Jurkat, Clone E6-1 (cell line): Measurements from ENCODE around the gene DENND4B. TPM values are rescaled to one million over a fixed set of nuclear protein-coding genes. Genes with fewer than 3 reads are reported as not detected.
"Not testable (repeated sequence)": the region's sequence is repeated elsewhere in the genome, so short reads cannot be mapped to it uniquely, and the experiment has no call there.

Source experiments
- DNase-seq: peaks from one replicate; pipeline ENCODE4 v3.0.0-alpha.2; 2011; ENCODE audit warnings: low read depth, low spot score
- H3K4me3 ChIP-seq: 2 replicates; pipeline ENCODE4 v1.5.1; 2011; ENCODE audit warnings: mild to moderate bottlenecking, low read length, control low read depth, moderate library complexity
- polyA plus RNA-seq: library from polyadenylated mRNA; unstranded; fragments of >200 nt; gene quantifications from one replicate; pipeline ENCODE4 v1.2.1, GENCODE V29; 2012; ENCODE audit warnings: missing spikeins; ENCODE audit not compliant: insufficient read length, insufficient read depth

Gene DENND4B, protein sequence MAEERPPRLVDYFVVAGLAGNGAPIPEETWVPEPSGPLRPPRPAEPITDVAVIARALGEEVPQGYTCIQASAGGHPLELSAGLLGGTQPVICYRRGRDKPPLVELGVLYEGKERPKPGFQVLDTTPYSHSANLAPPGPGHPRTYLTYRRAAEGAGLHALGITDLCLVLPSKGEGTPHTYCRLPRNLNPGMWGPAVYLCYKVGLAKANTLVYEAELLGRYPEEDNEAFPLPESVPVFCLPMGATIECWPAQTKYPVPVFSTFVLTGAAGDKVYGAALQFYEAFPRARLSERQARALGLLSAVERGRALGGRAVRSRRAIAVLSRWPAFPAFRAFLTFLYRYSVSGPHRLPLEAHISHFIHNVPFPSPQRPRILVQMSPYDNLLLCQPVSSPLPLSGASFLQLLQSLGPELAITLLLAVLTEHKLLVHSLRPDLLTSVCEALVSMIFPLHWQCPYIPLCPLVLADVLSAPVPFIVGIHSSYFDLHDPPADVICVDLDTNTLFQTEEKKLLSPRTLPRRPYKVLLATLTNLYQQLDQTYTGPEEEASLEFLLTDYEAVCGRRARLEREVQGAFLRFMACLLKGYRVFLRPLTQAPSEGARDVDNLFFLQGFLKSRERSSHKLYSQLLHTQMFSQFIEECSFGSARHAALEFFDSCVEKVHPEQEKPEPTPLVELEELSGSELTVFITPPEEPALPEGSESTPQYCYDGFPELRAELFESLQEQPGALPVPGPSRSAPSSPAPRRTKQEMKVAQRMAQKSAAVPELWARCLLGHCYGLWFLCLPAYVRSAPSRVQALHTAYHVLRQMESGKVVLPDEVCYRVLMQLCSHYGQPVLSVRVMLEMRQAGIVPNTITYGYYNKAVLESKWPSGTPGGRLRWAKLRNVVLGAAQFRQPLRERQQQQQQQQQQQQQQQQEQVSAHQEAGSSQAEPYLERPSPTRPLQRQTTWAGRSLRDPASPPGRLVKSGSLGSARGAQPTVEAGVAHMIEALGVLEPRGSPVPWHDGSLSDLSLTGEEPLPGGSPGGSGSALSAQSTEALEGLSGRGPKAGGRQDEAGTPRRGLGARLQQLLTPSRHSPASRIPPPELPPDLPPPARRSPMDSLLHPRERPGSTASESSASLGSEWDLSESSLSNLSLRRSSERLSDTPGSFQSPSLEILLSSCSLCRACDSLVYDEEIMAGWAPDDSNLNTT (N-terminal part only)
- polyA plus RNA-seq = 55.1 TPM

DNA sequence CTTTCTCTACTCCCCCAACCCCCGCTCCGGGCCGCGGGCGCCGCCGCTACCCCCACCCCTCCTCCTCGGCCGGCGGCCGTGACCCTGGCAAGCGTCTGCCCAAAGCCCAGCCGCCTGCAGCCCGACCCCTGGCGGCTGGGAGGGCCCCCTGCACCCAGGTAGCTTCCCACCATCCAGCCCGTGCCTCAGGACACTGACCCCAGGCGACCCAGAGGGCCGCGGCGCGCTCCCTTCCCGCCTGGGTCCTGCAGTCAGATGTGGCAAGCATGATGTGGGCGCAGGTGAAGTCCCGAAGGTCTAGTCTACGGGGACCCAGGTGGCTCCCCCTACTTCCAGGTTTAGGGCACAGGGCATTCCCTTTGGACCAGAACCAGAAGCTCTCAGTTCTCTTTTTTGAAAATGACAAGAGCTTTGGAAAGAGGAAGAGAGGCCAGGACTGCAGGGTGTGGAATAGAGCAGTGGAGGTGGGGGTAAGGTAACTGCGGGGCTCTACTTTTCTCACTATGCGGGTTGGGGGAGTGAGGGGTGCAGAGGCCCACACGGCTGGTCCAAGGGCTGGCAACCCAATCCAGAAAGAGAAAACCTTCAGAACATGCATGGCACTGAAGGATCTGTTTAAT is at the start of gene DENND4B:
DENND4B (minus strand) TSS at position 97 of the 620 bp plus-strand sequence. CDS start 2,344 bp downstream, outside the sequence.
- H3K4me3 ChIP-seq = peak within 1 kb of the TSS; percentile 65
- DNase-seq = no peak

DNA sequence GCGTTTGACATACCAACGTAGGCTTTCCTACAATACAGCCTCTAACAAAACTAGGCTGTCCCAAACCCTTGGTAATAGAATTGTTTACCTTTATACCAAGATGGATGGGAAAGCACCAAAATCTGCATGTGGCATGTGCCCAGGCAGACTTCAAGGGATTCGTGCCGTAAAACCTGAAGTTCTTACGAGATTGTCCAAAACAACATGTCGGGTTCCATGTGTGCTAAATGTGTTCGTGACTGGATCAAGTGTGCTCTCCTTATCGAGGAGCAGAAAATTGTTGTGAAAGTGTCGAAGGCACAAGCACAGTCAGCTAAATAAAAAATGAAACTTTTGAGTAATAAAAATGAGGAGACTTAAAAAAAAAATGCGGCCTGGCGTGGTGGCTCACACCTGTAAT is 49.1 kb upstream of the DENND4B start:
- no peak overlapping the region for H3K4me3 ChIP-seq
- DNase-seq = no peak

DNA sequence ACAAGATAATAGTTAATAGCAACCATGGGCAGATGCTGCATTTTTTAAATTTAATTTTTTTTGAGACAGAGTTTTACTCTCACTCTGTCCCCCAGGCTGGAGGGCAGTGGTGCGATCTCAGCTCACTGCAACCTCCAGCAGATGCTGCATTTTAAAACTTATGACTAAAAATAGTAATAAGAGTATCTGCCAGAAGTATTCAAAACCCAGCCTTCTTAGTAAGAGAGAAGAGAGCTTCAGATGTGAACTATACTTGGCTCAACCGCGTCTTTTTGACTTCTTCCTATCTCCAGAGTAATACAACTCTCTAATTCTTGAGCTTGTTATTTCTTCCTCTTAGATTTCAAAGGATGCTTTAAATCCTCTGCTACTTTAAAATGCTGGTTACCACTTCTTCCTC is 48.7 kb upstream of the DENND4B start:
- no peak for DNase-seq

DNA sequence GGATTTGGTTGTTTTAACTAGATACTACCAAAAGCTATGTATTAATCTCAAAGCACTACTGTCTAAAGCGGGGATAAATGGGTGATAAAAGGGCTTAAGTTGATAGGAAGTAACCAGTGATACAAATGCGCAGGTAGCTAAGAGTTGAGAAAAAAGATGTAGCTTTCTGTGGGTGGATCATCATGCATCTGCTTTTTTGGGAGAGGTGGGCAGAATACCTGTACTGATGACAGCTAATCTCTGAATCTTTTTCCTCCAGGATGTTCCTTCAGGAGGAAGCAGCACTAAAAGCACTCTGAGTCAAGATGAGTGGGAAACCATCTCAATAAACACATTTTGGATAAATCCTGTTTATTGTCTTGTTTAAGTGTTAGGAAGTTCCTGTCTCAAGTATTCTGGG is 45.3 kb upstream of the DENND4B start:
- peak overlapping the region; percentile 96 for H3K4me3 ChIP-seq
- no peak for DNase-seq

More for the DNA sequence above, 48.7 kb upstream of the DENND4B start:
- no peak overlapping the region for H3K4me3 ChIP-seq

DNA sequence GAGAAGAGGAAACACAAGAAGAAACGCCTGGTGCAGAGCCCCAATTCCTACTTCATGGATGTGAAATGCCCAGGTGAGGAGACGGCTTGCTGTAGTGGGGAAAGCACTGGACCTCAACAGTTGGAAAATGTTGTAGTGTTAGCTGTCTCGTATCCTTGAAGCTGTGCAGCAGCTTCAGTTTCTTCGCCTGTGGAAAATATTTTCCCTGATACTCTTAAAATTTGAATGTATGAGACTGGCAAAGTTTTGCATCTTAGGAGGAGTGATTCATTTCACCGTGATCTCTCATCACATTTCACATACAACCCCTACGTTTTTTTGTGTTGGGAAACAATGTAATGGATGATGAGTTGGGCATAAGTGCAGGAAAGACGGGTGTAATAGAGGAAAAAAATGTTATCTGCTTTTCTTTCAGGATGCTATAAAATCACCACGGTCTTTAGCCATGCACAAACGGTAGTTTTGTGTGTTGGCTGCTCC is 44.7 kb upstream of the DENND4B start:
- peak overlapping the region; percentile 96 for H3K4me3 ChIP-seq
- DNase-seq = no peak

DNA sequence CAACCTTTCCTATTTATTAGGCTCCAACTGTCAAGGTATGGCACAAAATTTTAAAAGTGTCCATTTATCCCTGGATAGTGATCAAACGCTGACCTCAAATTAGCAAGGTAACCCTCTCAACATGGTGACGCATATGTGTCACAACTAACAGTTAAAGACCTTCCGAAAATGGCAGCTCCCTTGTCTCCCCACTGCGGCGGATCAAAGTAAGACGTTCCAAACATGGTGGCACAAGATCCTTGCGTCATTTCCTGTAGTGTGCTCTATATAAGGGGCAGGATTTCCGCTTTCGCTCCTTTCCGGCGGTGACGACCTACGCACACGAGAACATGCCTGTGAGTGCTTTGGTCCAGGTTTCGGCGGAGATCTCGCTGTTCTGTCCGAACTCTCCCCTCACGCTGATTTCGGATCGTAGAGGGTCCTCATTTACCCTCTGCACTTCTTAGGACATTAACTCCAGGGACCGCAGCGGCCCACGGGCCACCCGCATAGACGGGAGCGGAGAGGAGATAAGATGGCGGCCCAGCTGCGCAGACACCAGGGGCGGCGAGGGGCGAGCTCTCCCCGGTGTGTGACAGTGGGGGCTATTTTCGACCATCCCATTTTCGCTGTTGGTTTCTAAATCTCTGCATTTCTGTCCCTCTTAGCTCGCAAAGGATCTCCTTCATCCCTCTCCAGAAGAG is 44.1 kb upstream of the DENND4B start, which contains the start of gene RPS27:
RPS27 (plus strand) TSS at position 295 of the 683 bp plus-strand sequence; CDS start at position 330, 35 bp downstream.
- H3K4me3 ChIP-seq = peak within 1 kb of the TSS; percentile 96
- peak; percentile 99 for DNase-seq

DNA sequence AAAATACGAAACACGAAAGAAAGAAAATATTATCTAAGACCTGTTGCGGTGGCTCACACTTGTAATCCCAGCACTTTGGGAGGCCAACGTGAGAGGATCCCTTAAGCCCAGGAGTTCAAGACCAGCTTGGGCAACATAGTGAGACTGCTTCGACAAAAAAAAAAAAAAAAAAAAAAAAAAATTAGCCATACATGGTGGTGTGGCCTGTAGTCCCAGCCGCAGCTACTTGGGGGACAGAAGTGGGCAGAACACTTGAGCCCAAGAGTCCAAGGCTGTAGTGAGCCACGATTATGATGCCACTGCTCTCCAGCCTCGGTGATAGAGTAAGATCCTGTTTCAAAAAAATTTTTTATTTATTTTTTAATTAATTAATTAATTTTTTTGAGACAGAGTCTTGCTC is 41.1 kb upstream of the DENND4B start:
- no peak overlapping the region for H3K4me3 ChIP-seq
- DNase-seq = no peak

DNA sequence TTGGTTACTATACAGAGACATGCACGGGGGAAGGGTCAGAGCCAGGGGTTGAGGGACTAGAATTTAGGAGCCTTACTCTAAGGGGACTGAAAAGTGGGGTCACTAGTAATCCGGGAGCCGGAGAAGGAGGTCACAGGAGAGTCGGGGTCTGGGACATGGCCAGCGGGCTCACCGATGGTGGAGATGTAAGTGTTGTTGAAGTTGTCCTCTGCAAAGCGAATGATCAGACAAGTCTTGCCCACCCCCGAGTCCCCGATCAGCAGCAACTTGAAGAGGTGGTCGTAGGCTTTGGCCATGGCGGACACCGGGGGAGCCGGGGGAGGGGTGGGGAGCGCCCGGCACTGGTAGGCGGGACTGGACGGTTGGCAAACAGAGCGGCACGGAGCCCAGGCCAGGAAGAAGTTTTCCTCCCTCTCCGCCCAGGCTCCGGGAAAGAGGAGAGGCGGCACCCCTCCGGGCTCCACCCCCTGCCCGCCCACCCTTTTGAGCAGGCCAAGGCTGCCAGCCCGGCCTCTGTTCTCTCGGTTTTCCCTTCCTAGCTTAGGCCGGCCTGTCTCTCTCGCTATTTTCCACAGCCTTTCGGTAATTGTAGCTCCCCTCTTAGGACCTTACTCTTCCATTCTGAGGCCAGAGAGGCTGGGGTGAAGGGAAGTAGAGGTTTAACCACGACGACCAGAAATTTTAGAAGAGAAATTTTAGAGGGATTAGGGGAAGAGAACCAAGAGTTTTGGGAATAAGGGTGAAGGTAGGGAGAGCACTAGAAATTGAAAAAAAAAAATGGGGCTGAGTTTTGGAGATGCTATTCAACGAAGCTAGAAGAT is 39.6 kb upstream of the DENND4B start, which contains the start of gene RAB13:
RAB13 (minus strand) TSS at position 399 of the 821 bp plus-strand sequence; CDS start at position 296, 103 bp downstream.
- no peak for DNase-seq
- H3K4me3 ChIP-seq = peak within 1 kb of the TSS; percentile 20

DNA sequence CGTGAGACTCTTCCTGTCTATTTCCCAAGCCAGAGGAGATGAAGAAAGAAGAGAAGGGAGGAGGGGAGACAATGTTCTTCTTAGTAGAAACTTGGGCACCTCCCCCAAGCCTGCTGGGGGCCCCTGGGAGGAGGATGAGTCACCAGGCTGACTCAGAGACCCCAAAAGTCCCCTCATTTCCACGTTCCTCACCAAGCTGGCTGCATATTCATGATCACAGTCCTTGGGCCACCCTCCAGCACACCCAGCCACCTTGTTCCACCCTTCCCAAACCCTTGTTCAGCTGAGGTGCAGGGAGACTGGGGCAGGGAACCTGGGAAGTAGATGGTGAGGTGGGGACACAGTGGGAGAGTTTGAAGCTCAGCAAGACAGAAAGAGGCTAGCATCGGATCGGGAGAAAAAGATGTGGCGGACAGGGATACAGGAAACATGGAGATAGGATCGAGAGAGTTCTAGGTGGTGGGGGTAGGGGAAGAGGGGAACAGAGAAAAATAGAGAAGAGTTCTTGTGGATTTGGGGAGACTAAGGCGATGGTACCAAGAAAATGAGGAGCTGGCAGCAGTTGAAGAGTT is 38.9 kb upstream of the DENND4B start:
- H3K4me3 ChIP-seq = no peak overlapping the region
- no peak for DNase-seq

DNA sequence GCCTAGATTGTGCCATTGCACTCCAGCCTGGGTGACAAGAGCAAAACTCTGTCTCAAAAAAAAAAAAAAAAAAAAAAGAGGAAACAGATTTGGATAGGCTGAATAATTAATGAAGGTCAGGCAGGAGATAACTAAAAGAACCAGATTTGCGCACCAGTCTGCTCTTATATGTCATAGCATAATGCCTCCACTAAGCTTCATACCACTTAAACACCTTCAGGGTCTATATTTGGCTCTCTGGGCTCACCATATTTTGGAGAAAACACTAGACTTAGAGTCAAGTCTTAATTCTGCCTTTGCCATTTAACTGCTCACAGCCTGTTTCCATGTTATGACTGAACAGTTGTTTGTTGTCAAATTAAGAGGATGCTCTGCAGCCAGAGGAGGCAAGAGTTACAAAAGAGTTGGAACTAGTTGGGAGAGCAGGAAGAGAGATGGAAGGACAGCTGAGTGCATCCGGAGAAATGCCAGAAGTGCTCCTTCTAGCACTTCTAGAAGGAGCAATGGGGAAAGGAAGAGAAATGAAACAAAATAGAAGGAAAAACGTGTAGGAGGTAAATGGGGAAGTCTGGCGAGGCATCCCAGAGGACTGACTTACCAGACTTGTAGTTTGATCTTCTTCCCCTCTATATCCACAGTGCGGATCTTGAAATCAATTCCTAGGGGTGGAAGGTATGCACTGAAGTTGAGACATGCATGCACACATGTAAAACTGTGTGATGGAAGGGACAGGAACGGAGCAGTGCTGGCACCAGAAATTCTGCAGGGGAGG is 37.8 kb upstream of the DENND4B start:
- DNase-seq = no peak
- H3K4me3 ChIP-seq = no peak overlapping the region

DNA sequence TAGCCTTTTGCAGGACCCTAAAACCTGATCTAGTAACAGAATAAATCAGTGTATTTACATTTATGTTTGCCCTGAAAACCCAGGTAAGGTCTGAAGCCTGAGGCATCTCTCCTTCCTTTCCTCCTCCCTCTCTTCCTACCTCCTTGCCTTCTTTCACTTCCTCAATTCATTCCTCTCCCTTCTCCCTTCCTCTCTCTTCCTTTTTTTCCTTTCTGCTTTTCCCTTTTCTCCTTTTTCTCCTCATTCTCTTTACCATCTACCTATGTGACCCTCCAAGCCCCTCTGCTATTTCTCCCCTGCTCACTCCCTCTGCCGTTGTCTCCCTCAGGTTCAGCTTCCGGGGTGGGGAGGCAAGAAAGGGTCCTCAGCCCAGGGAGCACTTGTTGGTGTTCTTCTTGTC is 35.2 kb upstream of the DENND4B start:
- DNase-seq, H3K4me3 ChIP-seq: not testable (repeated sequence)

DNA sequence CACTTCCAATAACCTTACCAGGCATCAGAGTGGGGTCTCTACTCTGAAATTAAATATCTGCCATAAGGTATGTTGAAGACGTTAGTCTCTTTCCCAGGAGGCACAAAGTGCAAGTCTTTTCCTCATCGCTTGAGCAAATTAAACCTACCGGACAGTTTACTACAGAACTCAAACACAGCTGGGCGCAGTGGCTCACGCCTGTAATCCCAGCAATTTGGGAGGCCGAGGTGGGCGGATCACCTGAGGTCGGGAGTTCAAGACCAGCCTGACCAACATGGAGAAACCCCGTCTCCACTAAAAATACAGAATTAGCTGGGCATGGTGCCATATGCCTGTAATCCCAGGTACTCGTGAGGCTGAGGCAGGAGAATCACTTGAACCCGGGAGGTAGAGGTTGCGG is 32.6 kb upstream of the DENND4B start:
- not testable (repeated sequence) for H3K4me3 ChIP-seq, DNase-seq

DNA sequence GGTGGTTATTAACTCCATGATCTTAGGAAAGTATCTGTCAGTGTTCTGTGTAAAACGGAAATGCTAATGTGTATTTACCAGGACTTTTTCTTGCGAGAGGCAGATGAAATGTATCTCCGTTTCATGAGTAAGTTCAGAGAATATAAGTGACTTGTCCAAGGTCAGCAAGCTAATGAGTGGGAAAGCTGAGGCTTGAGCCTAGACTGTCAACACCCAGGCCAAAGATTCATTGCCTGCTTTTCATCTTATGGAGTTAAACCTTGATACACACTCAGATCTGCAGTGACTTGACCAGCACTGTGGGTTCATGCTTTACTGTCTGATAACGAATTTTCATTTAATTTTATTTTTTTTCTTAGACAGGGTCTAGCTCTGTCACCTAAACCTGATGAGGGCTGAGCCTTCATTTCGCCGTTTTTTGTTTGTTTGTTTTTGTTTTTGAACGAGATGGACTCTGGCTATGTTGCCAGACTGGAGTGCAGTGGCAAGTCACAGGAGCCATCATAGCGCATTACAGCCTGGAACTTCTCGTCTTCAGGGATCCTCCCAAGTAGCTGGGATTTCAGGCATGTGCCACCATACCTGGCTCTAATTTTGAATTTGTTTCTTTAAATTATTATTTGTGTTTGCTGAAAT is 31.9 kb upstream of the DENND4B start:
- peak overlapping the region; percentile 93 for H3K4me3 ChIP-seq
- DNase-seq = no peak

DNA sequence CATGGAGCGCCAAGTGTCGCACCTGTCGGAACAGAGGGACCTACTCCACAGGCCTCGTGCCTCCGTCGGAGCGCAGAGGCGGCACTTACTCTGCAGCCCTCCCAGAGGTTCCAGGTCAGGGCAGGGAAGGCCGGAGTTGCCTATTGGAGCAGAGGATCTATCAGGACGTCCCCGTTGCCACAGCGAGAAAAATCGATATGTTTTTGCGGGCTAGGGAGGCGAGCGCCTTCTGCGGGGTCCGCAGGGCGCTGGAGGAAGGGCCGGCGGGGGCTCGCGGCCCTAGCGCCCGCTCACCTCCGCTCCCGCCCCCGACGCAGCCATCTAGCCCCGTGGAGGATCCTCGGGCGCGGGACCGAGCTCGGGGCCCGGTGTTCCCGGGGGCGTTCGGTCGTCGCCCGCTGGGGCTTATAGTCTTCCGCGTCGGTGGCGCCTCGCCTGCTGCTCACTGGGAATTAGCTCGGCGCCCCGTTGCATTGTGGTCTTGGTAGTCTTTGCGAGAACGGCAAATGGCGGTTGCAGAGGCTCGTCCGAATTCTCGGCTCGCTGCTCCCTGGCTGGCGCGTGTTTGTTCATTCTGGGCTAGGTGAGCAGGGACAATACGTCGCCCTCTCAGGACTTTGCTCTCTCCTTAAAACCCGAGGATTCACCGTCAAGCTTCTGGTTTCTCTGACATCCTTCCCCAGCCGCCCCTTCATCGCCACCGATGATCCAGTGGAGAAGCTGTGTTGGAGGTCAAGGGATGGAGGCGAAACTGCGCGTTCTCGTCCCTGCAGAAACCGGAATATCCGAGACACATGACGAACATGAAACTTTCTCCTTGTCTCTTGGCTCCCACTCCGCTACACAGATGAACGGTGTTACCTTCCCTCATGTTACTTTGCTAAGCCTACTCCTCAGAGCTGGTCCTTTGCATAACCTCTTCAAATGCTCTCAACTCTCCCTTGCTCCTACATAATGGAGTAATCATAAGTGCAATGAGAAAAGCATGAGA is 31.0 kb upstream of the DENND4B start, which contains the start of gene JTB:
JTB (minus strand) TSS at position 425 of the 991 bp plus-strand sequence; CDS start at position 3, 422 bp downstream.
- DNase-seq = peak; percentile 81
- H3K4me3 ChIP-seq = peak within 1 kb of the TSS; percentile 93
